ENCODE measurements around the gene TDG. TPM values are rescaled to one million over a fixed set of nuclear protein-coding genes. Genes with fewer than 3 reads are reported as not detected.
A peak's percentile ranks its signal among the peaks of the same experiment; 100 is the strongest.

Gene TDG
- total RNA-seq, 1 experiment from 2014 or later: 70.3 TPM

DNA sequence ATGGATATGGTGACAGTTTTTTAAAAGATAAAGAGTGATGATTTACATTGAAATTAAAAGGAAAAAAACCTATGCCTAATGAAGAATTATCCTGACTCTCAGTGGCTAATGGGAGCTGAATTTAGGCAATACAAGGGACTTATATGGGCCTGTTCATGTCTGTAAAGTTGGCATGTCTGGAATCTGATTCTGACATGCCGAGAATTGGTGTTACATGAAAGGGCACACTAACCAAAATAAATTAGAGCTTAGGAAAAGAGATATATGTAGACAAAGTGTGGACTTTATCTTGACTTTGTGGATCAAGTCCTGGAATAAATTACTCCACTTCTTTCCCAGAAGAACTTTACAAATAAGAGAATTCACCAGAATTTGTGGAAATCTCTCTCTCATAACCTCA is 1.1 kb downstream of the TDG start:
- H4K91ac ChIP-seq (ENCODE audit: insufficient read length, low read depth, low read length): no peak overlapping the region
- peaks cover 20 to 33% of the 10 kb centered on the region in 2 experiments for H3K4me1 Mint-ChIP-seq
- no CpG with 5 or more reads among the region's 1 CpG for WGBS (ENCODE audit: extremely low coverage, insufficient read length, low lambda C conversion rate)

More for the DNA sequence above, 1.1 kb downstream of the TDG start:
- Histone ChIP-seq H3K4me2 (ENCODE audit: insufficient read depth, insufficient read length, low read length) (peak overlapping the region; percentile 75), H3K79me2 (ENCODE audit: insufficient read depth, low read length) (peaks cover 46% of the 10 kb centered on the region; the same call in 1 of the 2 replicates), H3K27me3 (ENCODE audit: insufficient read depth, low read length) (no peaks in the 10 kb centered on the region), H3K23ac (ENCODE audit: insufficient read length, low read depth, low read length) (no peak overlapping the region), H4K8ac (replicated peaks; ENCODE audit: insufficient read length, low read depth, low read length) (no peak overlapping the region), H3K4ac (ENCODE audit: low read depth, low read length) (no peak overlapping the region), H2BK120ac (ENCODE audit: low read depth, low read length, poor library complexity, severe bottlenecking) (no peak overlapping the region), H2BK5ac (ENCODE audit: insufficient read length, low read length) (no peak overlapping the region), H3K14ac (ENCODE audit: insufficient read depth, low read length) (no peak overlapping the region), H4K20me1 (ENCODE audit: control insufficient read depth, insufficient read depth, insufficient read length) (no peaks in the 10 kb centered on the region), H2BK15ac (ENCODE audit: low read depth, low read length) (no peak overlapping the region), H2BK12ac (ENCODE audit: insufficient read length, low read depth, low read length) (no peak overlapping the region), H3K4me1 (ENCODE audit: insufficient read depth, low read length) (no peaks in the 10 kb centered on the region), H3K79me1 (ENCODE audit: insufficient read depth, low read depth, low read length, poor library complexity, severe bottlenecking) (peaks cover 4% of the 10 kb centered on the region), H2AK5ac (ENCODE audit: insufficient read length, low read length) (no peak overlapping the region), H2AFZ (ENCODE audit: low read length) (no peak overlapping the region), H3K56ac (ENCODE audit: insufficient read length, low read depth, low read length) (no peak overlapping the region), H3K23me2 (ENCODE audit: insufficient read length, low read depth, low read length, poor library complexity, severe bottlenecking) (peaks cover 7% of the 10 kb centered on the region), H3T11ph (ENCODE audit: low read length) (no peak overlapping the region), H3K9ac (ENCODE audit: extremely low read depth, insufficient read length, low read length) (peak overlapping the region; percentile 98), H3K9me3 (ENCODE audit: control insufficient read depth, low read depth, low read length) (no peaks in the 10 kb centered on the region), H3K27ac (ENCODE audit: insufficient read length, low read depth, low read length) (no peak overlapping the region), H3K18ac (ENCODE audit: insufficient read length, low read depth, low read length) (no peak overlapping the region), H4K5ac (ENCODE audit: insufficient read length, low read depth, low read length) (no peak overlapping the region), H2BK20ac (ENCODE audit: low read depth, low read length, poor library complexity, severe bottlenecking) (no peak overlapping the region)
- Mint-ChIP-seq H3K27me3 (ENCODE audit: low read depth) (no peaks in the 10 kb centered on the region), H3K4me3 (peak overlapping the region; percentile 97 to 98), H3K36me3 (ENCODE audit: insufficient read depth in 1 of 3, low read depth in 3 of 3) (peaks cover 11 to 33% (median 29%) of the 10 kb centered on the region in 3 experiments; a peak in 6 of 7 replicates), H3K9me3 (no peaks in the 10 kb centered on the region; a peak in 1 of 5 replicates), H3K27ac (peak overlapping the region in 2 of 3 experiments; percentile 66 to 96; a peak in 4 of 7 replicates)
- TF ChIP-seq, protein P1, sequence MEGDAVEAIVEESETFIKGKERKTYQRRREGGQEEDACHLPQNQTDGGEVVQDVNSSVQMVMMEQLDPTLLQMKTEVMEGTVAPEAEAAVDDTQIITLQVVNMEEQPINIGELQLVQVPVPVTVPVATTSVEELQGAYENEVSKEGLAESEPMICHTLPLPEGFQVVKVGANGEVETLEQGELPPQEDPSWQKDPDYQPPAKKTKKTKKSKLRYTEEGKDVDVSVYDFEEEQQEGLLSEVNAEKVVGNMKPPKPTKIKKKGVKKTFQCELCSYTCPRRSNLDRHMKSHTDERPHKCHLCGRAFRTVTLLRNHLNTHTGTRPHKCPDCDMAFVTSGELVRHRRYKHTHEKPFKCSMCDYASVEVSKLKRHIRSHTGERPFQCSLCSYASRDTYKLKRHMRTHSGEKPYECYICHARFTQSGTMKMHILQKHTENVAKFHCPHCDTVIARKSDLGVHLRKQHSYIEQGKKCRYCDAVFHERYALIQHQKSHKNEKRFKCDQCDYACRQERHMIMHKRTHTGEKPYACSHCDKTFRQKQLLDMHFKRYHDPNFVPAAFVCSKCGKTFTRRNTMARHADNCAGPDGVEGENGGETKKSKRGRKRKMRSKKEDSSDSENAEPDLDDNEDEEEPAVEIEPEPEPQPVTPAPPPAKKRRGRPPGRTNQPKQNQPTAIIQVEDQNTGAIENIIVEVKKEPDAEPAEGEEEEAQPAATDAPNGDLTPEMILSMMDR (conservative IDR thresholded peaks at IDR 0.05): no peak
- no peak for DNase-seq

Data from H9 (cell line).